MM.1S (cell line): ENCODE measurements around the gene OR4D6.

Experiments used
- DNase-seq: peaks from one replicate; pipeline ENCODE4 v3.0.0-alpha.2; 2015
- H2AFZ ChIP-seq: fragments of 300-600 bp; sonication (generic); 2 replicates; pipeline ENCODE4 v1.6.0; 2016; ENCODE audit warnings: antibody characterized with exemption, low read length
- H3F3A ChIP-seq: fragments of 300-600 bp; sonication (generic); 2 replicates; pipeline ENCODE4 v1.6.1; 2016; ENCODE audit warnings: mild to moderate bottlenecking, antibody characterized with exemption, low read length, moderate library complexity, mixed read lengths; ENCODE audit not compliant: insufficient read depth
- H3K27ac ChIP-seq: fragments of 300-600 bp; sonication (generic); 2 replicates; pipeline ENCODE4 v1.5.1; 2016; ENCODE audit warnings: mild to moderate bottlenecking, low read length
- H3K27me3 ChIP-seq: fragments of 300-600 bp; sonication (generic); replicated peaks from 2 replicates; pipeline ENCODE4 v1.6.0; 2016; ENCODE audit warnings: low read length; ENCODE audit not compliant: insufficient read depth
- H3K36me3 ChIP-seq: fragments of 300-600 bp; sonication (generic); replicated peaks from 2 replicates; pipeline ENCODE4 v1.6.1; 2016; ENCODE audit warnings: mild to moderate bottlenecking, low read length, mixed read lengths; ENCODE audit not compliant: insufficient read depth
- H3K4me1 ChIP-seq: fragments of 300-600 bp; sonication (generic); 2 replicates; pipeline ENCODE4 v1.6.1; 2016; ENCODE audit warnings: low read length, mixed read lengths
- H3K4me2 ChIP-seq: fragments of 300-600 bp; sonication (generic); 2 replicates; pipeline ENCODE4 v1.6.0; 2016; ENCODE audit warnings: low read depth, low read length
- H3K4me3 ChIP-seq: fragments of 300-600 bp; sonication (generic); 2 replicates; pipeline ENCODE4 v1.5.1; 2016; ENCODE audit warnings: low read length, mixed read lengths
- H3K79me2 ChIP-seq: fragments of 300-600 bp; sonication (generic); 2 replicates; pipeline ENCODE4 v1.6.1; 2016; ENCODE audit warnings: mixed run types, low read length, mixed read lengths
- H3K9ac ChIP-seq: fragments of 300-600 bp; sonication (generic); 2 replicates; pipeline ENCODE4 v1.6.1; 2016; ENCODE audit warnings: low read length, mixed read lengths
- H3K9me2 ChIP-seq: fragments of 300-600 bp; sonication (generic); replicated peaks from 2 replicates; pipeline ENCODE4 v1.6.1; 2016; ENCODE audit warnings: mild to moderate bottlenecking, low read length, mixed read lengths; ENCODE audit not compliant: insufficient read depth
- H3K9me3 ChIP-seq: fragments of 300-600 bp; sonication (generic); replicated peaks from 2 replicates; pipeline ENCODE4 v1.6.1; 2016; ENCODE audit warnings: mild to moderate bottlenecking, low read length, mixed read lengths; ENCODE audit not compliant: insufficient read depth
- H4K20me1 ChIP-seq: fragments of 300-600 bp; sonication (generic); 2 replicates; pipeline ENCODE4 v1.6.1; 2016; ENCODE audit warnings: mild to moderate bottlenecking, low read length, moderate library complexity, mixed read lengths; ENCODE audit not compliant: insufficient read depth
- EZH2 ChIP-seq: fragments of 300-600 bp; sonication (generic); optimal IDR thresholded peaks from 2 replicates; pipeline ENCODE3; 2017; ENCODE audit warnings: low read depth, mild to moderate bottlenecking, antibody characterized with exemption, low read length, mixed read lengths
- EZH2phosphoT487 ChIP-seq: fragments of 300-600 bp; sonication (generic); IDR thresholded peaks from 2 replicates; pipeline ENCODE4 v1.6.1; 2018; ENCODE audit warnings: antibody characterized with exemption, low read length
- TF ChIP-seq, protein P1 (sequence below): fragments of 300-600 bp; sonication (generic); IDR thresholded peaks from 2 replicates; pipeline ENCODE4 v1.5.1; 2016; ENCODE audit warnings: antibody characterized with exemption, low read length, mixed read lengths

OR4D6 gene

DNA sequence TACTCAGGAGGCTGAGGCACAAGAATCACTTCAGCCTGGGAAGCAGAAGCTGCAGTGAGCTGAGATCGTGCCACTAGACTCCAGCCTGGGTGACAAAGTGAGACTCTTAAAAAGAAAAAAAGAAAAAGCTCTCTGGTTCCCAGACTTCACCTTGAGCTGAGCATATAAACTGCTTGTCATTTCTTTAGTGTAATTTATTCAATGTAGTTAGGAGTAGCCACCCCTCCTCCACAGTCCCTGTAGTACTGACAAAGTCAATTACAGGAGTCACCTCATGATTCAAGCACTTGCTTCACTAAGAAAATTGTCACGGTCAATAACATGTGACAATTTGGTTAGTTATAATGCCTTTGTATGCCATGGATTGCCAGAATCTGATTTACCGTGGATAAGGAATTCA, 23.6 kb downstream of the OR4D6 start:
- H3K27ac ChIP-seq: no peak overlapping the region
- H4K20me1 ChIP-seq: no peaks in the 10 kb centered on the region
- no peaks in the 10 kb centered on the region for H3K9me2 ChIP-seq
- no peaks in the 10 kb centered on the region for H3K36me3 ChIP-seq
- H3K79me2 ChIP-seq: no peaks in the 10 kb centered on the region
- H2AFZ ChIP-seq: no peak overlapping the region
- no peak for DNase-seq
- H3K4me1 ChIP-seq: no peaks in the 10 kb centered on the region
- TF ChIP-seq EZH2: no peak
- TF ChIP-seq, protein P1, sequence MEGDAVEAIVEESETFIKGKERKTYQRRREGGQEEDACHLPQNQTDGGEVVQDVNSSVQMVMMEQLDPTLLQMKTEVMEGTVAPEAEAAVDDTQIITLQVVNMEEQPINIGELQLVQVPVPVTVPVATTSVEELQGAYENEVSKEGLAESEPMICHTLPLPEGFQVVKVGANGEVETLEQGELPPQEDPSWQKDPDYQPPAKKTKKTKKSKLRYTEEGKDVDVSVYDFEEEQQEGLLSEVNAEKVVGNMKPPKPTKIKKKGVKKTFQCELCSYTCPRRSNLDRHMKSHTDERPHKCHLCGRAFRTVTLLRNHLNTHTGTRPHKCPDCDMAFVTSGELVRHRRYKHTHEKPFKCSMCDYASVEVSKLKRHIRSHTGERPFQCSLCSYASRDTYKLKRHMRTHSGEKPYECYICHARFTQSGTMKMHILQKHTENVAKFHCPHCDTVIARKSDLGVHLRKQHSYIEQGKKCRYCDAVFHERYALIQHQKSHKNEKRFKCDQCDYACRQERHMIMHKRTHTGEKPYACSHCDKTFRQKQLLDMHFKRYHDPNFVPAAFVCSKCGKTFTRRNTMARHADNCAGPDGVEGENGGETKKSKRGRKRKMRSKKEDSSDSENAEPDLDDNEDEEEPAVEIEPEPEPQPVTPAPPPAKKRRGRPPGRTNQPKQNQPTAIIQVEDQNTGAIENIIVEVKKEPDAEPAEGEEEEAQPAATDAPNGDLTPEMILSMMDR: no peak
- no peak for TF ChIP-seq EZH2phosphoT487
- no peaks in the 10 kb centered on the region for H3F3A ChIP-seq
- H3K9ac ChIP-seq: no peak overlapping the region
- H3K4me2 ChIP-seq: no peak overlapping the region
- H3K9me3 ChIP-seq: no peaks in the 10 kb centered on the region
- H3K4me3 ChIP-seq: no peak overlapping the region
- H3K27me3 ChIP-seq: no peaks in the 10 kb centered on the region

DNA sequence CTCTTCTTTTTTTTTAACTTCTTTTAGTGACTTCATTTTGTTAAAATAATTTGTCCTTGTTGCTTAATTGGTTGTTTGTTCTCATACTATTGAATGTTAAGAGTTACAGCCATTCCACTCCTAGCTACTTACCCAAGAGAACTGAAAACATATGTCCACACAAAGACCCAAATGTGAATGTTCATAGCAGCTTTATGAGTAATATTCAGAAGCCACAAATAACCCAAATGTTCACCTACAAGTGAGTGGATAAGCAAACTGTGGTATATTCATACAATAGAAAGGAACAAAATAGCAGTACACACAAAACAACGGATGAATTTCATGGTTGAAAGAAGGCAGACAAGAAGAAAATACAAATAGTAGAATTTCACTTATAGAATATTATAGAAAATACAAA, 45.2 kb downstream of the OR4D6 start:
- Histone ChIP-seq H3K9ac (no peak overlapping the region), H3K4me1 (no peaks in the 10 kb centered on the region), H4K20me1 (no peaks in the 10 kb centered on the region), H3K79me2 (no peaks in the 10 kb centered on the region), H3K27me3 (no peaks in the 10 kb centered on the region), H2AFZ (no peak overlapping the region), H3K4me3 (no peak overlapping the region), H3F3A (no peaks in the 10 kb centered on the region), H3K27ac (no peak overlapping the region), H3K9me2 (no peaks in the 10 kb centered on the region), H3K36me3 (no peaks in the 10 kb centered on the region), H3K9me3 (no peaks in the 10 kb centered on the region), H3K4me2 (no peak overlapping the region)
- TF ChIP-seq EZH2 (no peak), EZH2phosphoT487 (no peak)
- TF ChIP-seq, protein P1: no peak
- DNase-seq: no peak

DNA sequence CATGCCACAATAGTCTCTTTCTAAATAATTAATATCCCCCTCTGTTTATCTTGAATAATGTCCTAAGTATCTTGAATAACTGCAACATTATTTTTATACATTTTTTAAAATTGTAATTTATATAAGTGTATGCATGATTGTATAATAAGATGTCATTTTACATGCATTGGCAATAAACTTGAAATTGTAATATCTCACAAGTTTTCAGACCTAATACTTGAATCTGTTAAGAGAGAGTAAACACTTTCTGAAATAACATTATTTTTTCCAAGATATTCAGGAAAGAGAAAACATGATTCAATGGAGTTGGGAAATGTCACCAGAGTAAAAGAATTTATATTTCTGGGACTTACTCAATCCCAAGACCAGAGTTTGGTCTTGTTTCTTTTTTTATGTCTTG, 46.5 kb downstream of the OR4D6 start, which contains the start of gene OR4D11:
OR4D11 (plus strand) TSS at position 301 of the 400 bp plus-strand sequence; CDS start at position 301, 0 bp downstream.
- Histone ChIP-seq H3K9ac (no peak within 1 kb of the TSS), H3K36me3 (no peaks in the 10 kb centered on the region), H3F3A (no peaks in the 10 kb centered on the region), H2AFZ (no peak within 1 kb of the TSS), H3K4me3 (no peak within 1 kb of the TSS), H3K9me3 (no peaks in the 10 kb centered on the region), H3K4me1 (no peaks in the 10 kb centered on the region), H3K27me3 (no peaks in the 10 kb centered on the region), H3K27ac (no peak within 1 kb of the TSS), H3K9me2 (no peaks in the 10 kb centered on the region), H4K20me1 (no peaks in the 10 kb centered on the region), H3K79me2 (no peaks in the 10 kb centered on the region), H3K4me2 (no peak within 1 kb of the TSS)
- no peak for DNase-seq
- TF ChIP-seq, protein P1: no peak
- TF ChIP-seq EZH2: no peak
- TF ChIP-seq EZH2phosphoT487: no peak
